Measurements from ENCODE around the gene ADARB1. TPM values are rescaled to one million over a fixed set of nuclear protein-coding genes. Genes with fewer than 3 reads are reported as not detected.

Gene ADARB1
- polyA plus RNA-seq, 1 of the 3 experiments (the other 2 are of a cell fraction), result 7.8 TPM

- H3K4me3 ChIP-seq (ENCODE audit: low read depth in 2 of 2, low read length in 1 of 2), result no peak overlapping the region
- H3K79me2 ChIP-seq (ENCODE audit: insufficient read depth), result no peaks in the 10 kb centered on the region
- 78% methylated on average over 26 of the region's 26 CpGs for WGBS (ENCODE audit: low lambda C conversion rate)
- no peaks in the 10 kb centered on the region for H3F3A ChIP-seq (replicated peaks; ENCODE audit: insufficient read depth)
- TF ChIP-seq TEAD4 (IDR thresholded peaks at IDR 0.05; ENCODE audit: borderline replicate concordance, insufficient read depth), result no peak
- TF ChIP-seq RAD21 (IDR thresholded peaks at IDR 0.05; ENCODE audit: low read length), result no peak
- TF ChIP-seq ELF1 (IDR thresholded peaks at IDR 0.05), result no peak
- TF ChIP-seq TCF12 (IDR thresholded peaks at IDR 0.05), result no peak
- no peak for TF ChIP-seq MEF2A (IDR thresholded peaks at IDR 0.05; ENCODE audit: borderline replicate concordance, low read depth)
- TF ChIP-seq JUND (IDR thresholded peaks at IDR 0.05), result no peak
- TF ChIP-seq GABPA (IDR thresholded peaks at IDR 0.05; ENCODE audit: low read depth), result no peak
- TF ChIP-seq NRF1 (IDR thresholded peaks at IDR 0.05; ENCODE audit: low read depth, low read length), result no peak
- TF ChIP-seq, protein P1, sequence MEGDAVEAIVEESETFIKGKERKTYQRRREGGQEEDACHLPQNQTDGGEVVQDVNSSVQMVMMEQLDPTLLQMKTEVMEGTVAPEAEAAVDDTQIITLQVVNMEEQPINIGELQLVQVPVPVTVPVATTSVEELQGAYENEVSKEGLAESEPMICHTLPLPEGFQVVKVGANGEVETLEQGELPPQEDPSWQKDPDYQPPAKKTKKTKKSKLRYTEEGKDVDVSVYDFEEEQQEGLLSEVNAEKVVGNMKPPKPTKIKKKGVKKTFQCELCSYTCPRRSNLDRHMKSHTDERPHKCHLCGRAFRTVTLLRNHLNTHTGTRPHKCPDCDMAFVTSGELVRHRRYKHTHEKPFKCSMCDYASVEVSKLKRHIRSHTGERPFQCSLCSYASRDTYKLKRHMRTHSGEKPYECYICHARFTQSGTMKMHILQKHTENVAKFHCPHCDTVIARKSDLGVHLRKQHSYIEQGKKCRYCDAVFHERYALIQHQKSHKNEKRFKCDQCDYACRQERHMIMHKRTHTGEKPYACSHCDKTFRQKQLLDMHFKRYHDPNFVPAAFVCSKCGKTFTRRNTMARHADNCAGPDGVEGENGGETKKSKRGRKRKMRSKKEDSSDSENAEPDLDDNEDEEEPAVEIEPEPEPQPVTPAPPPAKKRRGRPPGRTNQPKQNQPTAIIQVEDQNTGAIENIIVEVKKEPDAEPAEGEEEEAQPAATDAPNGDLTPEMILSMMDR (IDR thresholded peaks at IDR 0.05), result no peak
- TF ChIP-seq SIN3A (IDR thresholded peaks at IDR 0.05; ENCODE audit: borderline replicate concordance, low read depth, low read length), result no peak
- no peak for TF ChIP-seq FOXM1 (IDR thresholded peaks at IDR 0.05; ENCODE audit: low read depth)
- no peak for TF ChIP-seq REST (IDR thresholded peaks at IDR 0.05; ENCODE audit: low read depth, low read length)
- no peak for TF ChIP-seq RFX5 (IDR thresholded peaks at IDR 0.05; ENCODE audit: low read length)
- no peak for TF ChIP-seq YY1 (IDR thresholded peaks at IDR 0.05; ENCODE audit: low read depth)
- no peak overlapping the region for H3K9ac ChIP-seq
- no peak overlapping the region for H3K4me2 ChIP-seq
- no peaks in the 10 kb centered on the region for H3K9me2 ChIP-seq
- H4K20me1 ChIP-seq (ENCODE audit: insufficient read depth), result no peaks in the 10 kb centered on the region
- CTCF ChIA-PET, result interaction anchor here (0.9 to 1.3 kb wide), 3 partner anchors 20 to 107 kb away, joined by 3 to 4 read pairs (median 3); no protein-coding TSS in a partner anchor
- no peak overlapping the region for H2AFZ ChIP-seq (ENCODE audit: low read depth)
- no peaks in the 10 kb centered on the region for H3K27me3 ChIP-seq (ENCODE audit: insufficient read depth)
- peak; percentile 79 for DNase-seq
- H3K4me1 ChIP-seq (ENCODE audit: control insufficient read depth in 1 of 2, insufficient read depth in 2 of 2, low read depth in 1 of 2, low read length in 1 of 2), result peaks cover 0 to 11% of the 10 kb centered on the region in 2 experiments; a peak in 1 of 4 replicates
- POLR2A ChIA-PET, result no interaction called here
- H3K9me3 ChIP-seq, result no peaks in the 10 kb centered on the region
- no peak overlapping the region for H3K27ac ChIP-seq (ENCODE audit: low read depth in 2 of 2, low read length in 1 of 2)
- H3K36me3 ChIP-seq (replicated peaks in 1 of 2; ENCODE audit: control insufficient read depth in 1 of 2, insufficient read depth in 2 of 2, low read length in 1 of 2), result no peaks in the 10 kb centered on the region
Observed at GRCh38 chr21:45029948-45030681, 44.3 kb upstream of the ADARB1 start.
